Fibroblast of pulmonary artery (primary cell): ENCODE measurements around the gene SLC37A4.
A peak's percentile ranks its signal among the peaks of the same experiment; 100 is the strongest.

Source experiments
- DNase-seq: peaks from one replicate; pipeline ENCODE4 v3.0.0-alpha.2; 2010; ENCODE audit warnings: low read depth
- H3K4me3 ChIP-seq: replicated peaks from 2 replicates; pipeline ENCODE4 v1.5.1; 2011; ENCODE audit warnings: low read depth, mild to moderate bottlenecking, control low read depth, low read length, moderate library complexity
- CTCF ChIP-seq: IDR thresholded peaks from 2 replicates; pipeline ENCODE4 v1.5.1; 2011; ENCODE audit warnings: mild to moderate bottlenecking, control low read depth, low read length, inconsistent platforms; ENCODE audit errors: missing control alignments

SLC37A4 gene

DNA sequence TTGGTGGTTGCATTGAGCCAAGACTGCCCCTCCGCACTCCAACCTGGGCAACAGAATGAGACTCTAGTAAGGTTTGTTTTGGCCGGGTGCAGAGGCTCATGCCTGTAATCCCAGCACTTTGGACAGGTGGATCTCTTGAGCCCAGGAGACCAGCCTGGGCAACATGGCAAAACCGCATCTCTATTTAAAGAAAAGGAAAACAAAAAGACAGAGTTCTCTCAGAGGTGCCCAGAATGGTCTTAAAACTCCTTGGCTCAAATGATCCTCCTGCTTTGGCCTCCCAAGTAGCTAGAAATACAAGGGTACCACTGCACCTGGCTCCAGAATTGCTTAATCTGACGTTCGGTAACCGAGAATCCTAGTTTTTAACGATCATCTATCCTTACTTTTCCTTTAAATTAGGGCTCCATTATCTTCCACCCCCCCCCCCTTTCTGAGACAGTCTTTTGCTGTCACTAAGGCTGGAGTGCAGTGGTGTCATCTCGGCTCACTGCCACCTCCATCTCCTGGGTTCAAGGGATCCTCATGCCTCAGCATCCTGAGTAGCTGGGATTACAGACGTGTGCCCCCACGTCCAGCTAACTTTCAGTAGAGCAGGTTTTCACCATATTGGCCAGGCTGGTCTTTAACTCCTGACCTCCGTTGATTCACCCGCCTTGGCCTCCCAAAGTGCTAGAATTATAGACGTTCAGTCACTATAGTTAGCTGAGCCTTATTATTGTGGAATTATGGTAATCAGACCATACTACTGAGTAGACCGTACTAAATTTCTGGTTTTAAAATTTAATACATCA lies 14.3 kb downstream of the SLC37A4 start:
- peak overlapping the region; percentile 89 for H3K4me3 ChIP-seq
- no peak for DNase-seq
- no peak for TF ChIP-seq CTCF

GRCh38 chr11:119015054-119015611 lies 15.5 kb downstream of the SLC37A4 start:
- DNase-seq, result no peak
- no peak for TF ChIP-seq CTCF
- H3K4me3 ChIP-seq, result no peak overlapping the region

DNA sequence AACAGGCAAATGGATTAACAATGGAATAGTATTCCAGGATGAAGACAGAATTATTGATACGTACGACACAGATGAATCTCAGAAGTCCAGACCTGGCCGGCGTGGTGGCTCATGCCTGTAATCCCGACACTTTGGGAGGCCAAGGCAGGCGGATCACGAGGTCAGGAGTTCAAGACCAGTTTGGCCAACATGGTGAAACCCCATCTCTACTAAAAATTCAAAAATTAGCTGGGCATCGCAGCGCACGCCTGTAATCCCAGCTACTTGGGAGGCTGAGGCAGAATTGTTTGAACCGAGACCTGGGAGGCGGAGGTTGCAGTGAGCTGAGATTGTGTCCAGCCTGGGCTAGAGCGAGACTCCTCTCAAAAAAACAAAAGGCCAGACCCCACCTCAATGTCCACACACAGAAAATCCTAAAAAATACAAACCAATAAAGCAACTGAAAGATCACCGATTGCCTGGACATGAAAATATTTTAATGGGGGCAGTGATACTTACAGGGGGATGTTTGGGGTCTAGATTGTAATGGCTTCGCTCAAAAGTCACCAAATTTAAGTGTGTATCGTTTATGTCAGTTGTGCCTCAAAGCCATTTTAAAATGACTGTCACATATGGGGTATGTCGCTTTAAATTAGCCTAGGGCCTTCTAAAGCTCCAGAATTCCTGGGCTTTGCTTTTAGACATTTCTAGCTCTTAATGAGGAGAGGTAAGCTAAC lies 16.3 kb downstream of the SLC37A4 start:
- H3K4me3 ChIP-seq, result no peak overlapping the region
- no peak for TF ChIP-seq CTCF
- no peak for DNase-seq

GRCh38 chr11:119012629-119013170 lies 18.0 kb downstream of the SLC37A4 start:
- DNase-seq, result no peak
- no peak overlapping the region for H3K4me3 ChIP-seq
- no peak for TF ChIP-seq CTCF

GRCh38 chr11:119011476-119012053 lies 19.1 kb downstream of the SLC37A4 start:
- no peak for DNase-seq
- H3K4me3 ChIP-seq, result no peak overlapping the region
- TF ChIP-seq CTCF, result no peak

DNA sequence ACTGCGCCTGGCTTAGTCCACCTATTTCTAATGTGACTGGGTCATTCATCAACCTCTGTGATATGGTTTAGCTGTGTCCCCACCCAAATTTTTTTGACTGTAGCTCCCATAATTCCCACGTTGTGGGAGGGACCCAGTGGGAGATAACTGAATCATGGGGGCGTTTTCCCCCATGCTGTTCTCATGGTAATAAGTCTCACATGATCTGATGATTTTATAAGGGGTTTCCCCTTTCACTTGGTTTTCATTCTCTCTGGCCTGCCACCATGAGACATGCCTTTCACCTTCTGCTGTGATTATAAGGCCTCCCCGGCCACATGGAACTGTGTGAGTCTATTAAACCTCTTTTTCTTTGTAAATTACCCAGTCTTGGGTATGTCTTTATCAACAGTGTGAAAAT lies 24.0 kb downstream of the SLC37A4 start:
- TF ChIP-seq CTCF, result no peak
- no peak overlapping the region for H3K4me3 ChIP-seq
- DNase-seq, result no peak
